Stimulated activated CD8-positive, alpha-beta memory T cell treated with anti-CD3 and anti-CD28 coated beads, Interleukin-2, amount 100 ng/mL, for 1 hour (primary cell): ENCODE data around the gene GALNT14.
"Not testable (repeated sequence)": the region's sequence is repeated elsewhere in the genome, so short reads cannot be mapped to it uniquely, and the experiment has no call there.

Source experiments
- DNase-seq, 2 donors: peaks; one replicate each; pipeline ENCODE4 v3.0.0-alpha.2; 2020; ENCODE audit warnings: low read depth in 2 of 2

The GALNT14 gene

GRCh38 chr2:31138037-31138962 lies at the start of gene GALNT14:
Gene GALNT14, minus strand, starts transcription at chr2:31138440. Its CDS starts 354 bp downstream, at chr2:31138086.
- no peak for DNase-seq

GRCh38 chr2:31187166-31187565 lies 48.9 kb upstream of the GALNT14 start:
- DNase-seq, result no peak

- not testable (repeated sequence) for DNase-seq
Observed at GRCh38 chr2:31183973-31184372, 45.7 kb upstream of the GALNT14 start.

DNA sequence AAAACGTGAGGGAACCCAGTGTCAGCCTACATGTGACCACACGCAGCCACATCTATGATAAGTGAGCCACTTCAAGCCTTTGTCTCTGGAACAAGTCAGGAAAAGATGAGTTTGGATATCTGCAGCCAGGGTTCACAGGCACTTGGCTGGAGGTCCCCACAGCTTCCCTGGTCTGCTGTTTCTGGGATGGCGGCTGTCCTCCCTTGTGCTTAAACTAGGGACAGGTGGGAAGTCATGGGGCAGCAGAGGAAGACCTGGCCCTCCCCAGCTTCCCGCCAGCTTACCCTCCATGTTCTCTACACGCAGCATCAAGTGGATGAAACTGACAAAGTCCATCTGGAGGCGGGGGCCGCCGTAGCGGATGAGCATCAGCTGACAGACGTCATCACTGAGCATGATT lies 38.5 kb upstream of the GALNT14 start:
- DNase-seq, result no peak

DNA sequence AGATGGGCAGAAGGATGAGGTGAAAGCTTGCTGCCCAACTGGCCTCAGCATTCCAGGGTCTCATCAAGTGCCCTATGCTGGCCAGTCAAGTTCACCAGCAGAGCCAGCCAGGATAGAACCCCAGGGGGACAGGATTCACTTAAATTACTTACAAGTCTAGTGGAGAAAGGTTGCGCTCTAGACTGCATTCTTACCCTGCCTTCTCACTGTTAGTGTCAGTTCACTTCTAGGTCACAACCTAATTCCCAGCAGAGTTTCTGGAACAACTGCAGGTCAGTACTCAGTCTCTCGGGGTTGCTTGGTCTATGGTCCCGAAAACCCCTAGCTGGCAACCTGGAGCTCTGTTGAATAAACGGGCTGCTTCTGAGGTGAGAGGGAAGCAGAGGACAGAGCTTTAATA lies 32.9 kb upstream of the GALNT14 start:
- no peak for DNase-seq

GRCh38 chr2:31170071-31170698 lies 31.9 kb upstream of the GALNT14 start:
- peak; percentile 7 to 9 for DNase-seq

DNA sequence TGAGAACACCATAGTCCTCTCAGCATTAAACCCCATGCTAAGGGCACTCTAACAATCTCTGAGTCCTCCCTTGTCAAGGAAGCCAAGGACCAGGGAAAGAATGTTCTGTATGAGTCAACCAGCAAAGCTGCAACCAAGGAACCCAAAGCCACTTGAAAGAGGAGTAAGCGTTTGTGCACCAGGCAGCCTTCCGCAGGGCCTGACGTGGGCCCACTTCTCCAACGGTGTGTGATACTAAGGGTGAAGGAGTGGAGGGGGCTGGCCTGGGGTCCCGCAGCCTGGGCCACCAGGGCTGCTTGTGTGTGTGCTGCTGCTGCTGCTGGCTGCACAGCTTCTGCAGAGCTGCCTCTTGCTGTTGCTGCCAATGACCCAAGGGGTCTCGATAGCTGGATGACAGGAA lies 30.1 kb upstream of the GALNT14 start:
- DNase-seq, result no peak

DNA sequence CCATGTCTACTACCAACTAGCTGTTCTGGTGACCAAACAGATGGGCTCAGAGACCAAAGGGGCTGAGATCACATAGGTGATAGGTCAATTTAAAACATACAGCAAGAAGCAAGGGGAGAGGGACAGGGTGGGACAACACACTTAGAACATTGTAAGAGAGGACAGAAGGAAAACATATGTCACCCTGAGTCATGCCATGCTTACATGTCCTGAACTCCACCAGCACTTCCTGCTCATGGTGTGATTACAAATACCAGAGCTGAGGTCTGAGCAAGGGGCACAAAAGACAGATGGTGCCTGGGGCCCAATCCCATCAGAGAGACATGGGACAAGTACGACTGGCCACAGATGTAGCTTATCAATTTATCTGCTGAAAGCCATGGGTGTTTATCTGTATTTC lies 28.7 kb upstream of the GALNT14 start:
- no peak for DNase-seq

- no peak for DNase-seq
Observed at GRCh38 chr2:31163011-31163539, 24.8 kb upstream of the GALNT14 start.

DNA sequence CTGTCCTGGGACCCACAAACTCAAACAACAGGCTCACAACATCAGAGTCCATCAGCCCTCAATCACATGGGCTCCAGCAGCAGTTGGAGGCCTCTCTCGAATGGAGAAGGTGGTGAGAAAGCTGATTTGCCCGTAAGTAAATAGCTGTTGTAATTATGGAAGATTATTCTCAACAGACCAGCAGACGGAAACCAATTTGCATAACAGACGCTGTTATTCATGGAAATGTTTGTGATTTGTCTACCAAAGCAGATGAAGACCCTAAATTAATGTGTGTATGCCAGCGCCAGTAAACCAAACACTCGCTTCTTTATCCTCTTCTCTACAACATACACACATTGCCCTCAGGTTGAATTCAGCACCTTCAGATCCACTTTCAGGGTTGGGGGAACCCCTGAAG lies 23.4 kb upstream of the GALNT14 start:
- DNase-seq, result no peak

DNA sequence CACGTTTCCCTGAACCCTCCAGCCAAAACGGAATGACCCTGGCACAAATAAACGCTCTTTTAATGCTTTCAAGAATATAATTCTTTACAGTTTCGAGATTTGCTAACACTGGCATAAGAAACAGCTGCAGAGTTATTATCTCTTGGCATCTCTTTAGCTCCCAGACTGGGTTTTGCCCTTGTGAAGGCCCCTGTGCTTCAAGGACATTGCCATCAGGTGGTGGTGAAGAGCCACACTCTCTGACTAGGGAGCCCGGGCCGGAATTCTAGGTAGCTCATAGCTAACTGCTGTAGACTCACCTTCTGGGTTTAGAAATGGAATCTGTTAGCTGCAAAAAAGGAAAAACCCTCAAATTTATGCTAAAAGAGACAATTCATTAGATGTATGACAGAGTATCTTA lies 13.3 kb upstream of the GALNT14 start:
- no peak for DNase-seq

GRCh38 chr2:31150120-31150670 lies 12.0 kb upstream of the GALNT14 start:
- no peak for DNase-seq

GRCh38 chr2:31148514-31148913 lies 10.3 kb upstream of the GALNT14 start:
- DNase-seq, result no peak

DNA sequence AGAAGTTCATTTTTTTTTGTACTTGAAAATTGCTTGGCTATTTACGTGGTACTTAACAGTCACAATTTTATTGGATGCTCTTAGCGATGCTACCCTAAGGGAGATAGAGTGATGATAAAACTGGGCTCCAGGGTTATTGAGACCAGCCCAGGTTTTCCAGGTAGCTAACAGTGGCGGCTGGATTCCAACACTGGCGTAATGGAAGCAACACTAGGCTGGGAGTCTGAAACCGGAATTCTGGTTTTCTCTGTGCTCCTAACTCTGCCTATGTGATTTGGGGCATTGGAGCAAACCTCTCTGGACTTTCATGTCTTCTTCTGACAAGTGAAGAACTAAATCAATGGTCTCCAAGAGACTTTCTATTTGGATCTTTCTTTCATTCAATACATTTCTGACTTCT lies 9.4 kb upstream of the GALNT14 start:
- DNase-seq, result no peak

DNA sequence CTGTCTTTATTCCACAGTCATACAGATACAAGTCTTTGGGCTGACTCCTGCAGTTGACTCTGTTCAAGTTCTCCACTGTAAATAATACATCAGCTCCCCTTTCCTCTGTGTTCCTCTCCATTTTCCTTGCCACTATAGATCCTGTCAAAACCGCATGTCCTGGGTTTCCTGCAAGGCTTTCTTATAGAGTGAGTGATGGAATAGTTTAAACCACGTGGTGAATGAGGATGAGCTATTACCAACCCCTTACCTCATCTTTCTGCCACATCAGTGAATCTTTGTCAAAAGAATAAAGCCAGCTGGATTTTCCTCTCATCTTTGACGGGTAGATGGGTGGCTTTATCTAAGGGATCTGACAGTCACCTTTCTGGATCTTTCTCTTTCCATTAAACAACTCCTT lies 3.9 kb upstream of the GALNT14 start:
- DNase-seq, result no peak

DNA sequence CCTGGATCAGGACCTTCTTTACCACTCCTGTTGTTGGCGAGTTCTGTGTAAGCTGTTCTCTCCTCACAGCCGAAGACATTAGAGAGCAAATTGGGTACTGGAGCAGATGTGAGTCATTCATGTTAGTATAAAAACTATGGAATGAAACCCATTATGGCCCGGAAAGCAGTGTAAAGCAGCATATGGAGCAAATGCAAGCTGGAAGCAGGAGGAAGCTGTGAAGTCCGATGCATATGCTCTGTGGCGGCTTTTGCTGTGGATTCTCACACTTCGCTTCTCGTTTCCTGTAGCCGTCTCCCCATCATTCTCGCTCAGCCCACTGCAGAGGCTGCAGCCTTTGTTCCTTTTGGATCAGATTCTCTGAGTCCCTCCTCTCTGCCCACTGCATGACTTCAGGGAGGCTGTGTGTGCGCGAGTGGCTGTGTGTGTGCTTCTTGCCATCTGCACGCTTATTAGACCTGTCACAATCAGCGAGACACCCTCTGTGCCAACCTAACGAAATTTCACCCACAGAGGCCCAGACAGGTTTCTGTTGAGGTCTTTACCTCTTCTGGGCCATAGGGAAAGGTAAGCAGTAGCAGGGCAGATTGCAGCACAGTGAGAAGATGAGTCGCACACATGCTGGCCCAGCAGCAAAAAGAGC lies 3.3 kb upstream of the GALNT14 start:
- DNase-seq, result no peak

GRCh38 chr2:31140151-31140550 lies 1.9 kb upstream of the GALNT14 start:
- no peak for DNase-seq

GRCh38 chr2:31139671-31140070 lies 1.4 kb upstream of the GALNT14 start:
- DNase-seq, result no peak

DNA sequence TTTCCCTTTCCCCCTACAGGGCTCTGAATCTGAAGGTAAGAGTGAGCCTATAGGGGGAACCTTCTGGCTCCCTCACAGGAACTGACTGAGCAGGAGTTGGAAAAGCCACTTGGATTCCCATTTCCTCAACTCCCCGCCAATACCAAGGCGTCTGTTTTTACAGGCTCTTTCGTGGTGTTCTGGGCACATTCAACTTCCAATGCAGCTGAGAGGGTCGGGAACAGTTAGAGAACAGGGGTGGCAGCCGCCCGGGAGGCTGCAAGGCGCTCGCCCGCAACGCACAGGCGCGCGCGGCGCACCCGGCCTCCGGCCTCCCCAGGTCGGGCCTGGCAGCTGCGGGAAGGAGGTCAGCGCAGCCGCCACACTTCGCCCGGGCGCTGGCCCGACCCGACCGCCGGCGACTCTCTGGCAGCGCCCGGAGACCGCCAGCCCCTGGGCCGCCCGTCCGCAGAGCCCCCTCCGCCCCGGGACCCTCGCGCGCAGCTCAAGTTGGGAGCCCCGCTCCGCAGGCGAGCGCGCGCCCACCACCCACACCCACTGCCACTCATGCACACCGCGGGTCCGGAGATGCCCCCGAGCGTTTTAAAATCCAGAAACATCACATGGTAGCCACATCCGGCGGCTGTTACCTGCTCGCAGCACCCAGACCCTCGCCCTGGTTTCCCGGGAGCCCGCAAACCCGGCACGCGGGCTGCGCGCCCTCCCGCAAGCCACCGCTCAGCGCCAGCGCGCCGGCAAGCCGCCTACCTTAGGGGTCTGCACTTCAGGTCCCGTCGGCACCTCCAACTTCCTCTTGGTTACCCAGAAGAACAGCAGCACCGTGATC lies 816 bp downstream of the GALNT14 start:
- DNase-seq, result no peak

DNA sequence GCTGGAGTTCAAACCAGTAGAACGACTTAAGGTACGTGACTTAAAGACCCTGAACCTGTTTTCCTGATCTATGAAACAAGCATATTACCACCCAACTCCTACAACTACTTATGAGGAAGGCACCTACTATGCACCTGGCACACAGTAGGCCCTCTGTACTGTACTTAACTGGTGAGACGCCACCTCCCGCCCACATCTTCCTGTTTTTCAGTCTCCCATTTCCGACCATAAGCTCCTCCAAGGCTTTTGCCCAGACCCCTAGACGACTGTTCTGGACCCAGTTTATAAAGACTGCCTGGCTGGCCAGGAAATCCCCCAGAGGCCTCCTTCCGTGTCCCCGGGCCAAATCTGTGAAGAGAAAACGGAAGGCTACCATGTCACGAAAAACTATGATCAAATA lies 1.5 kb downstream of the GALNT14 start:
- DNase-seq, result no peak

GRCh38 chr2:31136000-31136399 lies 2.2 kb downstream of the GALNT14 start:
- no peak for DNase-seq
